GM18867 (cell line): ENCODE data around the gene CD300LG.
"Not testable (repeated sequence)": the region's sequence is repeated elsewhere in the genome, so short reads cannot be mapped to it uniquely, and the experiment has no call there.

Experiments
- ATAC-seq: cut with Tn5 transposase; IDR thresholded peaks from one replicate; pipeline ENCODE4 v1.9.1; 2021; ENCODE audit warnings: mild to moderate bottlenecking, moderate library complexity; ENCODE audit not compliant: unreplicated experiment

Gene CD300LG, protein sequence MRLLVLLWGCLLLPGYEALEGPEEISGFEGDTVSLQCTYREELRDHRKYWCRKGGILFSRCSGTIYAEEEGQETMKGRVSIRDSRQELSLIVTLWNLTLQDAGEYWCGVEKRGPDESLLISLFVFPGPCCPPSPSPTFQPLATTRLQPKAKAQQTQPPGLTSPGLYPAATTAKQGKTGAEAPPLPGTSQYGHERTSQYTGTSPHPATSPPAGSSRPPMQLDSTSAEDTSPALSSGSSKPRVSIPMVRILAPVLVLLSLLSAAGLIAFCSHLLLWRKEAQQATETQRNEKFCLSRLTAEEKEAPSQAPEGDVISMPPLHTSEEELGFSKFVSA

GRCh38 chr17:43846963-43847371 lies at the start of gene CD300LG:
Gene CD300LG, plus strand, starts transcription at chr17:43847176. Its CDS starts 41 bp downstream, at chr17:43847217.
- no peak for ATAC-seq

- ATAC-seq, result not testable (repeated sequence)
These were observed 49.0 kb upstream of the CD300LG start for GRCh38 chr17:43798024-43798423.

DNA sequence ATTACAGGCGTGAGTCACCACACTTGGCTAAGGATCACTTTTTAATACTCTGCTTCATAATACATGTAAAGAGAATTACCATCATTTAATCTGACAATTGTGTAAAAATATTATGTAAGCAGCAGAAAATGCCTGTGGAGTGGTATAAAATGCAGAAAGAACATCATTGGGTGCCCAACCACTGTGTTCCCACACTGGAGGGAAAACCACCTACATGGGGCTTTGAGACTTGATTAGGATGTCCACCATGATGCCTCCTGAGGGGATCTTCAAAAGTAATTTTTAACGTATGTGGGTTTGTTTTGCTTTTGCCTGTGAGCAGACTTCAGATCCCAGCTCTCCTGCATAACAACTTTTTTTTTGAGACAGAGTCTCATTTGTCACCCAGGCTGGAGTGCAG lies 47.9 kb upstream of the CD300LG start:
- ATAC-seq, result no peak

- ATAC-seq, result no peak
These were observed 46.2 kb upstream of the CD300LG start for GRCh38 chr17:43800736-43801135.

GRCh38 chr17:43801844-43802243 lies 45.1 kb upstream of the CD300LG start:
- no peak for ATAC-seq

GRCh38 chr17:43803758-43804157 lies 43.2 kb upstream of the CD300LG start:
- ATAC-seq, result no peak

- no peak for ATAC-seq
These were observed 41.9 kb upstream of the CD300LG start for GRCh38 chr17:43805117-43805516.

- no peak for ATAC-seq
These were observed 38.9 kb upstream of the CD300LG start for GRCh38 chr17:43808076-43808475.

- no peak for ATAC-seq
These were observed 37.9 kb upstream of the CD300LG start for GRCh38 chr17:43809121-43809520.

DNA sequence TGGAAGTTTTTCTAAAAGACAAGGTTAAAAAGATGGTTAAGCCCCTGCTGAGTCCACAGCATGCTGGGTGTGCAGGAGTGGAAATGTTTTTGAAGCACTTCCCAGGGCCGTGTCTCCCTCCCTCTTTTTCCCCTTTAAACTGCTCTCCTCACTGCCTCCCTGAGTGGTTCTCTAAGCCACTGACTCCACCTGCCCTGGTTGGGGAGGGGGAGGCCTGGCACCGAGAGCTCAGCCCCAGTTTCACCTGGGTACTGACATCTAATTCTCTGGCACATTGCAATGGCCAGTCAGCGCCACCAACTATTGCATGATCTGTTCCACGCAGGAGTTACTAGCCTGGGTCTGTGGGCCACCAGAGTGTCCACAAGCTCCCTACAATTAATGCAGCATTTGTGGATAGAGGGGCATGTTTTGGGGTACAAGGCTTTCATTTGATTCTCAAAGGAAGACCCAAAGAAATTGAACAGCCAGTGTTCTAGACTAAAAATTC lies 36.7 kb upstream of the CD300LG start:
- no peak for ATAC-seq

GRCh38 chr17:43810823-43811222 lies 36.2 kb upstream of the CD300LG start:
- ATAC-seq, result no peak

DNA sequence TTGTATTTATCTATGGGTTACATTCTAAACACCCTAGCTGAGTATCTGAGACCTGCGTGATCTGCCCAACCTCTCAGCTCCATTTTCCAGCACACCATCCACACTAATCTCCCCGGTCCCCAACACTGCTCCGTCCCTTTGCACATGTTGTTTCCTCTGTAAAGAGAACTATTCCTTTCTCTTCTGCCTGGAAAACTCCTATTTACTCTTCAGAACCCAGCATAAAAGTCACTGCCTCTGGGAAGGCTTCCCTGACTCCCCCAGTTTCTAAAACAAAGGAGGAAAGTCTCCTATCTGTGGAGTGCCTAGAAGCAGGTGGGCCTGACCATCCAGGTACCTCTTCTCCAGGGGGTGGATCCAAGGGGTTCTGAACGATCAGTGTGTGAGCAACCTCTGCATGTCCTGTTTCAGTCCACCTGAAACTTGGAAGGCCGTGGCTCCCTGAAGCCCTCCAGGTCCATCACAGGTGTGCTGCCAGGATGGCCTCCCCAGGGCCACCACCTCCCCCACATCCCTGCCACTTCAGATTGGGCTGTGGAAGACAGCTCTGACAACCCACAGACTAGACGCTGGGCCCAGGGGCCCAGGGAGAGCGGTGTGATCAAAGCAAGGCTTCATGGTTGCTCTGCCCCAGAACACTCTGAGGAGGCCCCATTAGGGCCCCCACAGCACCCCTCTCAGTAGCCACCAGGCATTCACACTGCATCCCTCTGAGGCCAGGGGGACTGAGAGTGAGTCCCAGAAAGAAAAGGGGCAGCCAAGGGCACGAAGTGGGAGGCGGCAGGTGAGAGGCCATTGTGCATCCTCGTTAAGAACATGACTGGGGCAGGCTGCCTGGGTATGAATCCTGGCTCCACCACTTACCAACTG lies 34.3 kb upstream of the CD300LG start:
- no peak for ATAC-seq

- no peak for ATAC-seq
These were observed 33.6 kb upstream of the CD300LG start for GRCh38 chr17:43813386-43813785.

- ATAC-seq, result no peak
These were observed 33.0 kb upstream of the CD300LG start for GRCh38 chr17:43814026-43814425.

DNA sequence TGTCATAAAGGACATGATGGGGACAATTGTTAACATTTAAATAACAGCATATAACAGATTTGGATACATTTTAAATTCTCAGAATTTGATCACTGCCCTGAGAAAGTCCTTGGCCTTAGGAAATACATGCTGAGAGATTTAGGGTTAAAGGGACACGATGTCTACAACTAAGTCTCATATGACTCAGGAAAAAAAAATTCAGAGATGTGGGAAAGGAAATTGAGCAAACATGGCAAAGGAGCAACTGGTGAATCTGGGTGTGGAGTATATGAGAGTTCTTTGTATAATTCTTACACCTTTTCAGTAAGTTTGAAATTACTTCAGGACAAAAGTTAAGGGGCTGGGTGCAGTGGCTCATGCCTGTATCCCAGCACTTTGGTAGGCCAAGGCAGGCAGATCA lies 32.3 kb upstream of the CD300LG start:
- no peak for ATAC-seq

DNA sequence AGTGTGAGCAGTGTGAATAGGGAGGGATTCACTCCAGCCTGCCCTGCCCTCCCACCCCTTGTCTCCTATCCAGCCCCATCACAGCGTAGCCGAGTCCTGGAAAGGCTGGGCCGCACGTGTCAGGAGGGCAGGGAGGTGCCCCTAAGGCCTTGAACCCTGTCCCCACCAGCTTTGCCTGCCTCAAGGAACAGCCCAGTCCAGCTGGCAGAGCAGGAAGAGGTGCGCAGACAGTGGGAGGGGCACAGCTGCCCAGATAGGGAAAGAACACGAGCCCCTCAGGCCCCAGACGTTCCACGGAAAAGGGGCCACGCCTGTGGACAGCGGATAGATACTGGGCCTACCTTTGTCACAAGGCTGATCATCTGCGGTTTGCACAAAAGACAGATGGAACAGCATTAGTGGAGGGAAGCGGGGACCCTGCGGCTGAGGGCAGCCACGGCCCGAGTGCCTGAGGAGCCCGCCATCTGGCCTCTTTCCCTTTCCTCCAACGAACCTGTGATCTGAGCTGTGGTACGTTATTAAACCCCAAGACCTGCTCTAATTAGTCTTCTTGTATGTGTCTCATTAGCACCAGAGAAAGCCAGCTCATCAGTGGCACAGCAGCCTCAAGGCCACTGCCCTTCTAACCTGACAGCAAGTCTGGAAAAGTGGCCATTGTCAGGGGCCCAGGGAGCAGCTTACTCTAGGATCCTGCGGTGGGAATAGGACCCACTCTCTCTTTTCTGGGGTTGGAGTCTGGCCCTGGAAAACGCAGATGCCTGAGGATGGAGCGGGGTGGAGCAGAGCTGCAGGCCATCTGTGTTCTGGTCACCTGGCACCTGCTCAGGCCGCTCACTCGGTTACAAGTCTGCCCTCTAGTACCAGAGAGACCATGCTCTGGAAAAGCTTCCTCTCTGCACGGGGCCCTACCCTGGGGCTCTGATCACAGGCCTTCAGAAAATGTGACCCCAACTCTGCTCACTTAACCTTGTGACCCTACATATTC lies 30.3 kb upstream of the CD300LG start:
- no peak for ATAC-seq

DNA sequence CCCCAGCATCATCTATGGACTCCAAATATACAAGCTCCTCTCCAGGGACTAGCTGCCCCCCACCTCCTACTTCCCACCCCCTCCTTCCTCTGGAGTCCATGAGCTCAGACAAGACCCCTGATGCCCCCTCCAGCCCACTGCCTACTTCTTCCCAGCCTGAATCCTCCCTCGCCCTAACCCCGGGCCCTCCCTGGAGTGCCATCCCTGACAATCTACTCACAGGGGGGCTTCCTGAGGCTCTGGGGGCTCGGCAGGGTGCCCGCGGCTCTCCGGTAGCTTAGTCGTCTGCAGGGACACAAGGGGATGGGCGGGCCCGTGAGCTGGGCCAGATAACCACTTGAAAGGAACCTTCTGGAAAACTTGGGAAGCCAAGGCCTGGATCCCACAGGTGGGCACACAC lies 29.1 kb upstream of the CD300LG start:
- ATAC-seq, result no peak

DNA sequence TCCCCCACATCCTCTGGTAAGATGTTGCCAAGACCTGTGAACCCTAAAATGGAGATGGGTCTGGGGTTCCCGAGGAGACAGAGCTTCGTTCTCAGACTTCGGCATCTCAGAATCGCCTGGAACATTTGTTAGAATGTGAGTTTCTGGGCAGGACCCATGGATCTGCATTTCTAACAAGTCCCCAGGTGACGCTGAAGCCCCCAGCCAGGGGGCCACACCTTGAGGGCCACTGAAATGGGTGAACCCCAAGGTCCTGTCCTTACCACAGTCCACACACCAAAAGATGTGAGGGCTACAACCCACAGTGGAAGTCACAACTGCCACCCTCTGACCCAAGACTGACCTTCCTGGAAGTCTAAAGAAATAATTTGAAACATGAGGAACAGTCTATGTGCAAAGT lies 28.0 kb upstream of the CD300LG start:
- no peak for ATAC-seq

GRCh38 chr17:43820759-43821158 lies 26.2 kb upstream of the CD300LG start:
- no peak for ATAC-seq

GRCh38 chr17:43822570-43823190 lies 24.3 kb upstream of the CD300LG start:
- no peak for ATAC-seq
